Inflammatory macrophage treated with lipopolysaccharide for 1 hour (primary cell): ENCODE results near the gene CFAP91.

Experiments
- DNase-seq, 2 donors: peaks; one replicate each; pipeline ENCODE4 v3.0.0-alpha.2; 2020 to 2022

Gene CFAP91

GRCh38 chr3:119745942-119746341, 43.1 kb downstream of the CFAP91 start:
- no peak for DNase-seq

DNA sequence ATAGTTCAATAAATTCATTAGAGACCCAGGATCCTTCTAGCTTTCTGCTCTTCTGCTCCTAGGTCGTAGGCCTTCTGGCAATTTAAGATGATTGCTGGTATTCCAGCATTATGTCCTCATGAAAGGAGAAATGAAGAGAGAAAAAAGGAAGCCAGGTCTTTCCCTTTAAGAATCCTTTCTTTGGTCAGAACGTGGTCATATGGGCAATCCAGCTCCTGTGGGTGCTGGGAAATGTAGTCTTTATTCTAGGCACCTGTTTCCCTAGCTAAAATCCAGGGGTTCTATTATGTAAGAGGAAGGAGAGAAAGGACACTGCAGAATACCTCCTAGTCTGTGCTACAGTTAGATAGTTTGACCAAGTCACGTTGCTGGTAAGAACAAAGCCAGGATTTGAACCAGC, 43.6 kb downstream of the CFAP91 start:
- DNase-seq: no peak

- DNase-seq: no peak
These were observed 44.5 kb downstream of the CFAP91 start for GRCh38 chr3:119747357-119747756.

DNA sequence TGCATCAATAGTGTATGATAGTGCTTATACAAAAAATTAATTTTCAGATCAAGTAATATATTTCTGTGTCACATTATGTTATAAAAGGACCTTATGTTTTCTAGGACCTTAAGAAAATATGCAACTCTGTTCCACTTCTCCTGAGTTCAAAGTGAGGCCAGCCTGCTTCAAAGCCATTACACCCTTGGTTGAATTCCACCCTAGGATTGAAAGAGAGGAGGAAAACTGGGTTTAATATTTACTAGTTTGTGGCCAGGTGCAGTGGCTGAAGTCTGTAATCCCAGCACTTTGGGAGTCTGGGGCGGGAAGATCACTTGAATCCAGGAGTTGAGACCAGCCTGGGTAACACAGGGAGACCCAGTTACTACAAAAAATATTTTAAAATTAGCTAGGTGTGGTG, 46.2 kb downstream of the CFAP91 start:
- DNase-seq: no peak

DNA sequence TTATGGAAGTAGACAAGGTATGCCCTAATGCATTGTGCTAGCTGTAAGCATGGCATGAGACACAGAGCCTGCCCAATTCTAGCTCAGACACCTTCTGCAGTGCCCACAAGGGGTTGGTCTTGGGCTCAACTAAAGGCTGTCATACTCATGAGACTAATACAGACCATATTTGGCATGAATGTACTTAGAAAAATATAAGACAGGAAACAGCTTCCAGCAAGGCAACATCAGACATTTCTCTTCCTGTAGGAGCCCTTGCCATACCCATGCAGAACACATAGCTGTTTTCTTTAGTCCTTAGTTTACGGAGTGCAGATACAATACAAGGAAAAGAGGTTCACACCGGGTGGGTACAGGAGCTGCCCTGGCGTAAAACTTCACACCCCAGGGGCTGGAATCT, 48.6 kb downstream of the CFAP91 start:
- DNase-seq: no peak
